RWPE2 (cell line): Measurements from ENCODE around the gene VEGFA.
A peak's percentile ranks its signal among the peaks of the same experiment; 100 is the strongest.

ENCODE experiments used
- ATAC-seq: fragments of 200-7000 bp; cut with Tn5 transposase; 3 replicates; pipeline ENCODE4 v1.9.1; 2021; ENCODE audit warnings: low read depth
- DNase-seq: peaks from one replicate; pipeline ENCODE4 v3.0.0-alpha.2; 2020; ENCODE audit warnings: low spot score
- H3K27ac ChIP-seq: fragments of 450-650 bp; 2 replicates; pipeline ENCODE4 v1.5.1; 2017; ENCODE audit warnings: mild to moderate bottlenecking; ENCODE audit not compliant: poor library complexity, severe bottlenecking
- H3K27me3 ChIP-seq: fragments of 250-450 bp; sonication (Bioruptor Pico); 2 replicates; pipeline ENCODE4 v1.5.1; 2021; ENCODE audit warnings: mild to moderate bottlenecking, moderate library complexity; ENCODE audit not compliant: insufficient read depth, poor library complexity, severe bottlenecking
- H3K36me3 ChIP-seq: fragments of 250-450 bp; sonication (Bioruptor Pico); 2 replicates; pipeline ENCODE4 v1.5.1; 2020; ENCODE audit warnings: low read depth, mild to moderate bottlenecking, moderate library complexity
- H3K4me1 ChIP-seq: fragments of 250-450 bp; sonication (Bioruptor Pico); 2 replicates; pipeline ENCODE4 v1.5.1; 2021; ENCODE audit warnings: mild to moderate bottlenecking, moderate library complexity; ENCODE audit not compliant: insufficient read depth, poor library complexity, severe bottlenecking
- H3K4me3 ChIP-seq: fragments of 250-450 bp; sonication (Bioruptor Pico); 2 replicates; pipeline ENCODE4 v1.5.1; 2021; ENCODE audit warnings: mild to moderate bottlenecking, moderate library complexity; ENCODE audit not compliant: severe bottlenecking
- H3K9me3 ChIP-seq: fragments of 250-450 bp; sonication (Bioruptor Pico); 2 replicates; pipeline ENCODE4 v1.5.1; 2021; ENCODE audit warnings: mild to moderate bottlenecking, moderate library complexity; ENCODE audit not compliant: severe bottlenecking
- CTCF ChIP-seq: fragments of 450-650 bp; IDR thresholded peaks from one replicate; pipeline ENCODE4 v1.5.1; 2017; ENCODE audit warnings: mild to moderate bottlenecking, moderate library complexity; ENCODE audit not compliant: poor library complexity, severe bottlenecking

Gene VEGFA

DNA sequence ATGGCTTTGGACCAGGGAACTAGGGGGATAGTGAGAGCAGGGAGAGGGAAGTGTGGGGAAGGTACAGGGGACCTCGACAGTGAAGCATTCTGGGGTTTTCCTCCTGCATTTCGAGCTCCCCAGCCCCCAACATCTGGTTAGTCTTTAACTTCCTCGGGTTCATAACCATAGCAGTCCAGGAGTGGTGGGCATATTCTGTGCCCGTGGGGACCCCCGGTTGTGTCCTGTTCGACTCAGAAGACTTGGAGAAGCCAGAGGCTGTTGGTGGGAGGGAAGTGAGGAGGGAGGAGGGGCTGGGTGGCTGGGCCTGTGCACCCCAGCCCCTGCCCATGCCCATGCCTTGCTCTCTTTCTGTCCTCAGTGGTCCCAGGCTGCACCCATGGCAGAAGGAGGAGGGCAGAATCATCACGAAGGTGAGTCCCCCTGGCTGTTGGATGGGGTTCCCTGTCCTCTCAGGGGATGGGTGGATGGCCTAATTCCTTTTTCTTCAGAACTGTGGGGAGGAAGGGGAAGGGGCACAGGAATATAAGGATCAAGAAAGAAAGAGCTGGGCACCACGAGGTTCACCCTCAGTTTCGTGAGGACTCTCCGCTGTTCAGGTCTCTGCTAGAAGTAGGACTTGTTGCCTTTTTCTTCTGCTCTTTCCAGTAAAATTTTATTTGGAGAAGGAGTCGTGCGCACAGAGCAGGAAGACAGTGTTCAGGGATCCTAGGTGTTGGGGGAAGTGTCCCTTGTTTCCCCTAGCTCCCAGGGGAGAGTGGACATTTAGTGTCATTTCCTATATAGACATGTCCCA is 4.2 kb downstream of the VEGFA start:
- TF ChIP-seq CTCF = no peak
- Histone ChIP-seq H3K4me3 (peak overlapping the region; percentile 81), H3K9me3 (no peaks in the 10 kb centered on the region), H3K27ac (peak overlapping the region; percentile 83), H3K36me3 (peaks cover 82% of the 10 kb centered on the region), H3K27me3 (no peaks in the 10 kb centered on the region), H3K4me1 (peaks cover 7% of the 10 kb centered on the region)
- ATAC-seq (no peak), DNase-seq (no peak)

GRCh38 chr6:43774776-43775534 is 4.9 kb downstream of the VEGFA start:
- Histone ChIP-seq H3K9me3 (no peaks in the 10 kb centered on the region), H3K27me3 (no peaks in the 10 kb centered on the region), H3K4me1 (peaks cover 7% of the 10 kb centered on the region), H3K4me3 (peak overlapping the region; percentile 81), H3K36me3 (peaks cover 90% of the 10 kb centered on the region), H3K27ac (peak overlapping the region; percentile 83)
- DNase-seq (peak; percentile 67), ATAC-seq (peak; percentile 57)
- peak; percentile 83 for TF ChIP-seq CTCF

GRCh38 chr6:43775535-43775885 is 5.5 kb downstream of the VEGFA start:
- peak overlapping the region; percentile 83 for H3K27ac ChIP-seq
- TF ChIP-seq CTCF = no peak
- H3K4me1 ChIP-seq = peaks cover 7% of the 10 kb centered on the region
- H3K4me3 ChIP-seq = no peak overlapping the region
- no peaks in the 10 kb centered on the region for H3K9me3 ChIP-seq
- no peak for DNase-seq
- H3K36me3 ChIP-seq = peaks cover 96% of the 10 kb centered on the region
- ATAC-seq = no peak
- no peaks in the 10 kb centered on the region for H3K27me3 ChIP-seq

GRCh38 chr6:43776115-43776798 is 6.2 kb downstream of the VEGFA start:
- H3K4me3 ChIP-seq = no peak overlapping the region
- H3K36me3 ChIP-seq = peaks cover 98% of the 10 kb centered on the region
- H3K9me3 ChIP-seq = no peaks in the 10 kb centered on the region
- ATAC-seq = no peak
- DNase-seq = no peak
- no peak for TF ChIP-seq CTCF
- H3K27ac ChIP-seq = peak overlapping the region; percentile 83
- H3K27me3 ChIP-seq = no peaks in the 10 kb centered on the region
- H3K4me1 ChIP-seq = peaks cover 7% of the 10 kb centered on the region
